OCI-LY7 (cell line): ENCODE results near the gene ALPL. TPM values are rescaled to one million over a fixed set of nuclear protein-coding genes. Genes with fewer than 3 reads are reported as not detected.

Source experiments
- BruUV-seq: library from RNA; stranded (reverse); fragments of 400-500 nt; replicated peaks from 2 replicates; lab custom pipeline; 2021; lab: Mats Ljungman, UMichigan
- CTCF ChIA-PET: fragments of 300-600 bp; sonication (Branson Sonifier 250); formaldehyde crosslinking; loops from one replicate; lab custom pipeline; 2022; ENCODE audit warnings: antibody characterized with exemption; ENCODE audit not compliant: unreplicated experiment; lab: Charles Lee
- POLR2A ChIA-PET: fragments of 300-600 bp; sonication (Branson Sonifier 250); formaldehyde crosslinking; loops from one replicate; lab custom pipeline; 2022; ENCODE audit warnings: antibody characterized with exemption; lab: Charles Lee
- DNase-seq: peaks from one replicate; pipeline ENCODE4 v3.0.0-alpha.2; 2015; ENCODE audit warnings: low spot score
- H2AFZ ChIP-seq: fragments of 200-600 bp; sonication (generic), shearing (Covaris generic); 2 replicates; pipeline ENCODE4 v1.6.1; 2014; ENCODE audit warnings: mild to moderate bottlenecking, antibody characterized with exemption, low read length, moderate library complexity
- H3K27ac ChIP-seq: fragments of 200-600 bp; sonication (generic); 2 replicates; pipeline ENCODE4 v1.5.1; 2014; ENCODE audit warnings: mixed run types, low read depth, mild to moderate bottlenecking, moderate library complexity, low read length, inconsistent platforms; ENCODE audit not compliant: poor library complexity, severe bottlenecking
- H3K36me3 ChIP-seq: fragments of 200-600 bp; sonication (generic); 2 replicates; pipeline ENCODE4 v1.6.1; 2014; ENCODE audit warnings: mild to moderate bottlenecking, antibody characterized with exemption, low read length, moderate library complexity, mixed read lengths; ENCODE audit not compliant: insufficient read depth
- H3K4me1 ChIP-seq: fragments of 200-600 bp; sonication (generic); 2 replicates; pipeline ENCODE4 v1.5.1; 2014; ENCODE audit warnings: mild to moderate bottlenecking, low read length; ENCODE audit not compliant: insufficient read depth, poor library complexity, severe bottlenecking
- H3K4me2 ChIP-seq: fragments of 200-600 bp; sonication (generic); 2 replicates; pipeline ENCODE4 v1.6.1; 2014; ENCODE audit warnings: mild to moderate bottlenecking, low read length
- H3K4me3 ChIP-seq: fragments of 200-600 bp; sonication (generic); 2 replicates; pipeline ENCODE4 v1.5.1; 2014; ENCODE audit warnings: mild to moderate bottlenecking, low read depth, low read length; ENCODE audit not compliant: poor library complexity, severe bottlenecking
- H3K79me2 ChIP-seq: fragments of 200-600 bp; sonication (generic); 2 replicates; pipeline ENCODE4 v1.6.1; 2016; ENCODE audit warnings: low read depth, mild to moderate bottlenecking, low read length, moderate library complexity, mixed read lengths; ENCODE audit not compliant: insufficient read depth
- H3K9me2 ChIP-seq: fragments of 200-600 bp; sonication (generic); 2 replicates; pipeline ENCODE4 v1.6.1; 2016; ENCODE audit warnings: mild to moderate bottlenecking, low read length, mixed read lengths; ENCODE audit not compliant: insufficient read depth
- H3K9me3 ChIP-seq: fragments of 200-600 bp; sonication (generic); 2 replicates; pipeline ENCODE4 v1.6.1; 2014; ENCODE audit warnings: mild to moderate bottlenecking, mixed run types, low read length, mixed read lengths
- H4K20me1 ChIP-seq: fragments of 200-600 bp; sonication (generic); 2 replicates; pipeline ENCODE4 v1.6.1; 2014; ENCODE audit warnings: mild to moderate bottlenecking, antibody characterized with exemption, low read length, moderate library complexity, mixed read lengths; ENCODE audit not compliant: insufficient read depth
- EZH2phosphoT487 ChIP-seq: fragments of 200-600 bp; sonication (generic); IDR thresholded peaks from 2 replicates; pipeline ENCODE4 v1.6.1; 2018; ENCODE audit warnings: low read depth, borderline replicate concordance, mild to moderate bottlenecking, mixed run types, antibody characterized with exemption, low read length, moderate library complexity, mixed read lengths
- intact Hi-C: fragments of 100-400 bp; cut with micrococcal nuclease; formaldehyde crosslinking; loops from one replicate; pipeline ENCODE4 v1.10.0; 2022; ENCODE audit not compliant: unreplicated experiment
- total RNA-seq, 2 experiments: library from RNA; depleted of rRNA in 1 of 2; stranded (reverse); fragments of >200 nt in 1 of 2; shearing (Covaris generic) in 1 of 2; gene quantifications; 2 replicates each; pipeline ENCODE4 v1.2.3, GENCODE V29; 2014 to 2022
- TF ChIP-seq, protein P1 (sequence below): fragments of 200-600 bp; sonication (generic); conservative IDR thresholded peaks from 2 replicates; pipeline ENCODE4 v1.5.1; 2014; ENCODE audit warnings: mild to moderate bottlenecking, antibody characterized with exemption, low read length, moderate library complexity, mixed read lengths

The ALPL gene
- total RNA-seq, 2 experiments from 2014 or later: not detected

DNA sequence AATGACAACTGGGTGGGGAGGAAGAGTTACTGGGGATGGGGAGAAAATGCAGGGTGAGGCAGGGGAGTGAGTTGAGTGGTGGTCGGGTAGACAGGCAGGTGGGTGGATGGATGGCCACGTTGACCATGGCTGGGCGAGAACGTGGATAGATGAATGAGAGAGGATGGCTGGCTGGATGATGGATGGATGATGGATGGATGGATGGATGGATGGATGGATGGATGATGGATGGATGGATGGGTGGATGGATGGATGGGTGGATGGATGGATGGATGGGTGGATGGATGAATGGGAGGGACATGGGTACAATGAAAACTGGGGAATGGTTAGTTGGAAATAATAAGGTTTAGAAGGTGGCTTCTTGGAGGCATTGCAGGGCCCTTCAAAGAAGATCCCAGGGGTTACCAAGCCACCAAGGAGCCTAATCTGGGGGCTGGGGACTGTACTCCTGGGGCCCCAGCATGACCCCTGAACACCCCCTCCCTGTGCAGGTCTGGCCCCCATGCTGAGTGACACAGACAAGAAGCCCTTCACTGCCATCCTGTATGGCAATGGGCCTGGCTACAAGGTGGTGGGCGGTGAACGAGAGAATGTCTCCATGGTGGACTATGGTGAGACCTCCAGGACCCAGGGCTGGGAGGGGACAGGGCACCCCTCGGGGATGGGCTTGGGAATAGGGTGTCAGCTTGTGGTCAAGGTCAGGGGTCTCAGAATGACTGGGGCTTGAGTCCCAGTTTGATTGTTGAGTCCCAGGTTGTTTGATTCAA, 67.0 kb downstream of the ALPL start:
- TF ChIP-seq, protein P1, sequence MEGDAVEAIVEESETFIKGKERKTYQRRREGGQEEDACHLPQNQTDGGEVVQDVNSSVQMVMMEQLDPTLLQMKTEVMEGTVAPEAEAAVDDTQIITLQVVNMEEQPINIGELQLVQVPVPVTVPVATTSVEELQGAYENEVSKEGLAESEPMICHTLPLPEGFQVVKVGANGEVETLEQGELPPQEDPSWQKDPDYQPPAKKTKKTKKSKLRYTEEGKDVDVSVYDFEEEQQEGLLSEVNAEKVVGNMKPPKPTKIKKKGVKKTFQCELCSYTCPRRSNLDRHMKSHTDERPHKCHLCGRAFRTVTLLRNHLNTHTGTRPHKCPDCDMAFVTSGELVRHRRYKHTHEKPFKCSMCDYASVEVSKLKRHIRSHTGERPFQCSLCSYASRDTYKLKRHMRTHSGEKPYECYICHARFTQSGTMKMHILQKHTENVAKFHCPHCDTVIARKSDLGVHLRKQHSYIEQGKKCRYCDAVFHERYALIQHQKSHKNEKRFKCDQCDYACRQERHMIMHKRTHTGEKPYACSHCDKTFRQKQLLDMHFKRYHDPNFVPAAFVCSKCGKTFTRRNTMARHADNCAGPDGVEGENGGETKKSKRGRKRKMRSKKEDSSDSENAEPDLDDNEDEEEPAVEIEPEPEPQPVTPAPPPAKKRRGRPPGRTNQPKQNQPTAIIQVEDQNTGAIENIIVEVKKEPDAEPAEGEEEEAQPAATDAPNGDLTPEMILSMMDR: no peak
- no peak for TF ChIP-seq EZH2phosphoT487
- ChIA-PET POLR2A (interaction anchor here (0.6 kb wide), 1 partner anchor 452 kb away, joined by 4 read pairs; no protein-coding TSS in a partner anchor), CTCF (no interaction called here)
- no peak for DNase-seq
- H3K4me2 ChIP-seq: no peak overlapping the region
- no peaks in the 10 kb centered on the region for H3K4me1 ChIP-seq
- no peaks in the 10 kb centered on the region for H4K20me1 ChIP-seq
- no peaks in the 10 kb centered on the region for H3K36me3 ChIP-seq
- intact Hi-C loops: loop anchor here (10.0 kb wide), 3 partner anchors 71 to 341 kb away; partner anchors contain the start of gene ALPL
- no TSS peak for BruUV-seq
- H3K4me3 ChIP-seq: no peak overlapping the region
- no peaks in the 10 kb centered on the region for H3K9me3 ChIP-seq
- no peak overlapping the region for H3K27ac ChIP-seq
- no peaks in the 10 kb centered on the region for H3K9me2 ChIP-seq
- no peaks in the 10 kb centered on the region for H3K79me2 ChIP-seq
- H2AFZ ChIP-seq: no peak overlapping the region

DNA sequence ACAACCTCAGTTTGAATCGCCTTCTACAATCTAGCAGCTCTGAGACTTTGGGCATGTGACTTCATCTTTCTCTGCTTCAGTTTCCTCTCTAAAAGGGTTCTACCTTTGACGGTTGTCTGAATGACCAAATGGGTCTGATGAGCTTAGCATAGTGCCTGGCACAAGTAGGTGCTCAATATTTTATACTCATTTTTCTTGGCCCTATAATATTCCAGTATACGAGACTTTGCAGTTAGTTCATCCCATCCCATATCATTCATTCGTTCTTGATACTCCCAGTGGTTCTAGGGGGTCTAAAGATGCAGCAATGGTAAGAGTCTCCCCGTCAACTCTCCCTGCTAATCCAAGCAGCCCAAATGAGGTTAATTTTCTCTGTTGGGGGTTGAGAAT, 67.6 kb downstream of the ALPL start:
- no peaks in the 10 kb centered on the region for H4K20me1 ChIP-seq
- POLR2A ChIA-PET: interaction anchor here (0.6 kb wide), 1 partner anchor 451 kb away, joined by 4 read pairs; no protein-coding TSS in a partner anchor
- no peaks in the 10 kb centered on the region for H3K36me3 ChIP-seq
- CTCF ChIA-PET: no interaction called here
- DNase-seq: no peak
- H3K27ac ChIP-seq: no peak overlapping the region
- H3K4me2 ChIP-seq: no peak overlapping the region
- no peak overlapping the region for H2AFZ ChIP-seq
- no peaks in the 10 kb centered on the region for H3K79me2 ChIP-seq
- intact Hi-C loops: loop anchor here (10.0 kb wide), 3 partner anchors 72 to 342 kb away; partner anchors contain the start of gene ALPL
- H3K9me3 ChIP-seq: no peaks in the 10 kb centered on the region
- no peak overlapping the region for H3K4me3 ChIP-seq
- H3K4me1 ChIP-seq: no peaks in the 10 kb centered on the region
- no TSS peak for BruUV-seq
- H3K9me2 ChIP-seq: no peaks in the 10 kb centered on the region
- TF ChIP-seq EZH2phosphoT487: no peak
- TF ChIP-seq, protein P1: no peak

DNA sequence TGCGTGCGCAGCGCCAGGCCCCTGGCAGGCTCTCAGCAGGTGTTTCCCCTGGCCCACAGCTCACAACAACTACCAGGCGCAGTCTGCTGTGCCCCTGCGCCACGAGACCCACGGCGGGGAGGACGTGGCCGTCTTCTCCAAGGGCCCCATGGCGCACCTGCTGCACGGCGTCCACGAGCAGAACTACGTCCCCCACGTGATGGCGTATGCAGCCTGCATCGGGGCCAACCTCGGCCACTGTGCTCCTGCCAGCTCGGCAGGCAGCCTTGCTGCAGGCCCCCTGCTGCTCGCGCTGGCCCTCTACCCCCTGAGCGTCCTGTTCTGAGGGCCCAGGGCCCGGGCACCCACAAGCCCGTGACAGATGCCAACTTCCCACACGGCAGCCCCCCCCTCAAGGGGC, 68.1 kb downstream of the ALPL start:
- POLR2A ChIA-PET: no interaction called here
- Histone ChIP-seq H3K79me2 (no peaks in the 10 kb centered on the region), H4K20me1 (no peaks in the 10 kb centered on the region), H3K9me3 (no peaks in the 10 kb centered on the region), H3K27ac (no peak overlapping the region), H3K9me2 (no peaks in the 10 kb centered on the region), H2AFZ (no peak overlapping the region), H3K4me1 (no peaks in the 10 kb centered on the region), H3K36me3 (no peaks in the 10 kb centered on the region), H3K4me2 (no peak overlapping the region), H3K4me3 (no peak overlapping the region)
- BruUV-seq: no TSS peak
- CTCF ChIA-PET: no interaction called here
- intact Hi-C loops: loop anchor here (10.0 kb wide), 3 partner anchors 73 to 343 kb away; partner anchors contain the start of gene ALPL
- no peak for DNase-seq
- TF ChIP-seq, protein P1: no peak
- TF ChIP-seq EZH2phosphoT487: no peak
